ENCODE results near the gene FAM180B.
"Not testable (repeated sequence)": the region's sequence is repeated elsewhere in the genome, so short reads cannot be mapped to it uniquely, and the experiment has no call there.

The FAM180B gene

GRCh38 chr11:47586098-47586855 is at the start of gene FAM180B:
Gene FAM180B, plus strand, starts transcription at chr11:47586678. Its CDS starts 91 bp downstream, at chr11:47586769.
- DNase-seq (ENCODE audit: low read depth, low spot score), result no peak

GRCh38 chr11:47536915-47537314 is 49.6 kb upstream of the FAM180B start:
- no peak for DNase-seq (ENCODE audit: low read depth, low spot score)

- DNase-seq (ENCODE audit: low read depth, low spot score), result no peak
Observed at GRCh38 chr11:47538741-47539565, 47.5 kb upstream of the FAM180B start.

GRCh38 chr11:47539681-47540039 is 46.8 kb upstream of the FAM180B start:
- DNase-seq (ENCODE audit: low read depth, low spot score), result no peak

- DNase-seq (ENCODE audit: low read depth, low spot score), result no peak
Observed at GRCh38 chr11:47541070-47541469, 45.4 kb upstream of the FAM180B start.

GRCh38 chr11:47545298-47545697 is 41.2 kb upstream of the FAM180B start:
- no peak for DNase-seq (ENCODE audit: low read depth, low spot score)

- DNase-seq (ENCODE audit: low read depth, low spot score), result not testable (repeated sequence)
Observed at GRCh38 chr11:47546274-47546673, 40.2 kb upstream of the FAM180B start.

GRCh38 chr11:47550288-47551047 is 36.0 kb upstream of the FAM180B start:
- no peak for DNase-seq (ENCODE audit: low read depth, low spot score)

GRCh38 chr11:47551086-47551485 is 35.4 kb upstream of the FAM180B start:
- no peak for DNase-seq (ENCODE audit: low read depth, low spot score)

GRCh38 chr11:47552056-47552565 is 34.4 kb upstream of the FAM180B start:
- DNase-seq (ENCODE audit: low read depth, low spot score), result no peak

GRCh38 chr11:47552566-47553405 is 33.7 kb upstream of the FAM180B start, which contains the start of gene CELF1:
Gene CELF1, minus strand, starts transcription at chr11:47553132. Its CDS starts 53,609 bp downstream, at chr11:47499523.
- DNase-seq (ENCODE audit: low read depth, low spot score), result peak; percentile 70

GRCh38 chr11:47553406-47553743 is 33.1 kb upstream of the FAM180B start:
- DNase-seq (ENCODE audit: low read depth, low spot score), result peak; percentile 28

- not testable (repeated sequence) for DNase-seq (ENCODE audit: low read depth, low spot score)
Observed at GRCh38 chr11:47557004-47557403, 29.5 kb upstream of the FAM180B start.

GRCh38 chr11:47558695-47559094 is 27.8 kb upstream of the FAM180B start:
- no peak for DNase-seq (ENCODE audit: low read depth, low spot score)

- DNase-seq (ENCODE audit: low read depth, low spot score), result no peak
Observed at GRCh38 chr11:47560426-47560825, 26.1 kb upstream of the FAM180B start.

GRCh38 chr11:47562393-47562792 is 24.1 kb upstream of the FAM180B start:
- DNase-seq (ENCODE audit: low read depth, low spot score), result not testable (repeated sequence)

- not testable (repeated sequence) for DNase-seq (ENCODE audit: low read depth, low spot score)
Observed at GRCh38 chr11:47564366-47564765, 22.1 kb upstream of the FAM180B start.

- DNase-seq (ENCODE audit: low read depth, low spot score), result no peak
Observed at GRCh38 chr11:47564933-47565339, 21.5 kb upstream of the FAM180B start.

GRCh38 chr11:47565340-47566148 is 20.9 kb upstream of the FAM180B start, which contains the start of gene PTPMT1:
Gene PTPMT1, plus strand, starts transcription at chr11:47565599. Its CDS starts 24 bp downstream, at chr11:47565623.
- DNase-seq (ENCODE audit: low read depth, low spot score), result no peak

- DNase-seq (ENCODE audit: low read depth, low spot score), result no peak
Observed at GRCh38 chr11:47566149-47566698, 20.3 kb upstream of the FAM180B start.
